ENCODE data around the gene HSPG2. TPM values are rescaled to one million over a fixed set of nuclear protein-coding genes. Genes with fewer than 3 reads are reported as not detected.

The HSPG2 gene
- total RNA-seq, 4 donors from 2014 or later: 75.7 to 239 (median 96.8) TPM

GRCh38 chr1:21849909-21850576 is 87.1 kb downstream of the HSPG2 start:
- Histone ChIP-seq H3K9me3 (no peaks in the 10 kb centered on the region), H3K4me1 (no peaks in the 10 kb centered on the region), H3K4me3 (replicated peaks in 1 of 3) (no peak overlapping the region), H3K36me3 (peaks cover 90 to 92% of the 10 kb centered on the region in 2 donors), H3K27me3 (no peaks in the 10 kb centered on the region), H3K27ac (no peak overlapping the region)
- intact Hi-C loops (cut with DNase I): no loop called here
- TF ChIP-seq CTCF (IDR thresholded peaks at IDR 0.05) (no peak), POLR2A (IDR thresholded peaks at IDR 0.05) (no peak)
- 92 to 94% methylated on average over 23 to 26 of the region's 30 CpGs for WGBS, 2 donors
- no peak for DNase-seq

- peaks cover 86 to 87% of the 10 kb centered on the region in 2 donors for H3K36me3 ChIP-seq
- no peak overlapping the region for H3K4me3 ChIP-seq (replicated peaks in 1 of 3)
- 90 to 97% methylated on average over 11 to 17 of the region's 17 CpGs for WGBS, 2 donors
- no peaks in the 10 kb centered on the region for H3K9me3 ChIP-seq
- H3K4me1 ChIP-seq: no peaks in the 10 kb centered on the region
- TF ChIP-seq POLR2A (IDR thresholded peaks at IDR 0.05): no peak
- no peak for TF ChIP-seq CTCF (IDR thresholded peaks at IDR 0.05)
- no peak overlapping the region for H3K27ac ChIP-seq
- DNase-seq: no peak
- intact Hi-C loops (cut with DNase I): no loop called here
- H3K27me3 ChIP-seq: no peaks in the 10 kb centered on the region
These were observed 88.5 kb downstream of the HSPG2 start for GRCh38 chr1:21848524-21849174.

- DNase-seq: no peak
- intact Hi-C loops (cut with DNase I): no loop called here
- TF ChIP-seq CTCF (IDR thresholded peaks at IDR 0.05) (no peak), POLR2A (IDR thresholded peaks at IDR 0.05) (no peak)
- Histone ChIP-seq H3K9me3 (no peaks in the 10 kb centered on the region), H3K27ac (no peak overlapping the region), H3K27me3 (no peaks in the 10 kb centered on the region), H3K4me3 (replicated peaks in 1 of 3) (no peak overlapping the region), H3K4me1 (no peaks in the 10 kb centered on the region), H3K36me3 (peaks cover 88 to 89% of the 10 kb centered on the region in 2 donors)
- 91 to 94% methylated on average over 46 to 47 of the region's 47 CpGs for WGBS, 2 donors
These were observed 89.6 kb downstream of the HSPG2 start for GRCh38 chr1:21847223-21848205.

- intact Hi-C loops (cut with DNase I): no loop called here
- 91 to 93% methylated on average over 27 to 31 of the region's 33 CpGs for WGBS, 2 donors
- no peak for DNase-seq
- no peaks in the 10 kb centered on the region for H3K9me3 ChIP-seq
- H3K4me3 ChIP-seq (replicated peaks in 1 of 3): no peak overlapping the region
- no peaks in the 10 kb centered on the region for H3K4me1 ChIP-seq
- H3K27ac ChIP-seq: no peak overlapping the region
- no peaks in the 10 kb centered on the region for H3K27me3 ChIP-seq
- peaks cover 88% of the 10 kb centered on the region in 2 donors for H3K36me3 ChIP-seq
- TF ChIP-seq POLR2A (IDR thresholded peaks at IDR 0.05) (no peak), CTCF (IDR thresholded peaks at IDR 0.05) (no peak)
These were observed 91.2 kb downstream of the HSPG2 start for GRCh38 chr1:21845646-21846641.

All from thyroid gland (tissue), 4 donors.